HL-60/S4 (cell line): ENCODE data around the gene KRT73.

Experiments used
- in situ Hi-C: fragments of 300-500 bp; cut with MboI; formaldehyde crosslinking; loops from 2 replicates; pipeline ENCODE4 v1.14.3; 2022; ENCODE audit warnings: low sequenced_read_pairs

KRT73 gene

DNA sequence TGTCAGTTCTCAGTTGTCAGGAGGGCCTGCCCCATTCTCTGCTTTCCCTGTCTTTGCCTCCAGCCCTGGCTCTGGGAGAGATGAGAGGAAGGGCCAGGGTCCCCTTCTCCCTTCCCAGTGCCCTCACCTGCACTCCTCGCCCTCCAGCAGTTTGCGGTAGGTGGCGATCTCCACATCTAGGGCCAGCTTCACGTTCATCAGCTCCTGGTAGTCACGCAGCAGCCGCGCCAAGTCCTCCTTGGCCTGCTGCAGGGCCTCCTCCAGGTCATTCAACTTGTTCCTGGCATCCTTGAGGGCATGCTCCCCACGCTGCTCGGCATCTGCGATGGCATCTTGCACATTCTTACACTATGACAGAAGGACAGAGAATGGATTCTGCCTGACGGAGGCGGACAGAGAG lies 28.3 kb upstream of the KRT73 start:
- in situ Hi-C loops: no loop called here

DNA sequence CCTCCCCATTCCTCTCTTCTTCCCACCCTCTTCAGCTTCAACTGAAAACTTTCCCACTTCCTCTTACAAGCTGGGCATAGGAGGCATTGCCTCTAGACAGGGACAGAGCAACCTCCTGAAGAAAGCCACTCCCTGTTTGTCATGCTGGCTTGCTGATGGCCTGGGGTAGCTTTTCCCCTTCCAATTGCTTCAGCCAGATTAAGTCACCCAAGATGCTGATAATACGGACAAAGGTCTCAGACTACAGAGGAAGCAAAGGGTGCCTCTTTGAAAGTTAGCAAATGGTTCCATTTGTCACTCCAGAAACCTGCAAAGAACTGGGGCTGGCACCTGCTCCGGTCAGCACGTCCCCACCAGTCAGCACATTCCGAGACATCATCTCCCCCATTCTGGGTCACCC lies 27.6 kb upstream of the KRT73 start:
- in situ Hi-C loops: no loop called here

DNA sequence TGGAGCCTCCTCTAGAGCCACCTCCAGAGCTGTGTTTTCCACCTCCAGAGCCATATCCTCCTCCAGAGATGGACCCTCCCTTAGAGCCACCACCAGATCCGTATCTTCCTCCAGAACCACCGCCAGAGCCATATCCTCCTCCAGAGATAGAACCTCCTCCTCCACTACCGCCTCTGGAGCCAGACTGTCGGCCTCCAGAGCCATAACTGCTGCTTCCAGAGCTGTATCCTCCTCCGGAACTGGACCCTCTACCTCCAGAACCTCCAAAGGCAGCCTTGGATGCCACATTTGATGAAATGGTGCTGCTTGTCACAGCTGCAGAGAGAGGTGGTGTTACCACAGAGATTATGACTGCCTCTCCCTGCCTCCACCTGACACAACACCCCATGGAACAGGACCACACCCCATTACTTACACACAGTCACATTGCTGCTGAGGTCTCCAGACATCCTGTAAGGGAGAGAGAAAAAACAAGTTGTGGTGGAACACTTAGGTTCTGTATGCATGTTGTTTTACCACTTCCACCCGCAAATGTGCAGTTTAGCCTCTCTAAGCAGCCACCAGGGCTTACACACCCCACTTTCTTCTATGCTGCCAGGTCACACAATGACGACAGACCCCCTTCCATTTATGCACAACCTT lies 26.9 kb upstream of the KRT73 start:
- in situ Hi-C loops: no loop called here

DNA sequence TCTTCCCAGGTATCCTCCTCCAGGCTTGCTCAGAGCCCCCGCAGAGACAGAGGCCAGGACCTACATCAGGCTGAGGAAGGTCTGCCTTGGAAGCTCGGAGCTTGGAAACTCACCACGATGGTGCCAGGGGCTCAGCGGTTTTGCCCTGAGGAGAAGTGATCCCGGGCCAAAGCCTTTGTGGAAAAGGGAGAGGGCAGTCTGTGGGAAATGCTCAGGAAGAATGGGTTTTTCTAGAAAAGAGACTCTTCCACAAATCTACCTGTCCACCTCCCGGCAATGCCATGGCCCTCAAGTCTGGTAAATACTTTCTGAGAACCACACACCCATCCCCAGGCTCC lies 25.7 kb upstream of the KRT73 start:
- in situ Hi-C loops: no loop called here

DNA sequence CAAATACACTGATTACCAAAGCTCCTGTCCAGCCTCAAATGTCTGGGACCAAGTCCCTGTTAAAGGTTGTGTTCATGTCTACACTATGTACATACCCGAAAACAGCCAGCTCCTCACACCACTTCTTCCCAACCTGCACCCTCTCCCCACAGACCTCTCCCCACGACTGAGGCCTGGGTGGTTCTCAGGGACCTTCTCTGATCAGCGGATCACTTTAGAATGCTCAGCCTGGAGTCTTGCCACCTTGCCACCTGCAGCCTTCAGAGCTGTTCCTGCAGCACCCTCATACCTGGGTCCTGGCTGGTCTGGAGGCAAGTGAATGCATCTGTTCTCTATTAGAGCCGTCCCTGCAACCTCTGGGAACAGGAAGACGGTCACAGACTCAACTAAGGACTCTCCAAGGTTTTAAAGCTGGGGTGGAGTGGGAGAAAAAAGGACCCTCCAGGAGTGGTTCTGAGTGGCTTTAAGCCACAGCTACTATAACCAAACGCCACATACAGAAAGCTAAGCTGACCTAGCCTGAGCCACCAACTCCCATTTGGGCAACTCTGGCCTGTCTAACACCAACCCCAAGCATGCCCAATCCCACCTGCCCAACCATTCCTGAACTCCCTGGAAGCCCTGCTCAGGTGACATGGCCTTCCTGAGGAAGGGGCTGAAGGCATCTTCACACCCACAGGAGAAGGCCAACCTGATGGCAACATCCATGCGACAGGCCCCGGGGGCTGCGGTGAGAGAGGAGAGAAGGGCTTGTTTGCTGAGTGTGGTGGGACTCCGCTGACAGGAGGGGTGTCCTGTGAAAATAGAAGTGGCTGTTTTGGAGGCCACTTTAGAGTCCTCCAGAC lies 25.1 kb upstream of the KRT73 start:
- in situ Hi-C loops: no loop called here

DNA sequence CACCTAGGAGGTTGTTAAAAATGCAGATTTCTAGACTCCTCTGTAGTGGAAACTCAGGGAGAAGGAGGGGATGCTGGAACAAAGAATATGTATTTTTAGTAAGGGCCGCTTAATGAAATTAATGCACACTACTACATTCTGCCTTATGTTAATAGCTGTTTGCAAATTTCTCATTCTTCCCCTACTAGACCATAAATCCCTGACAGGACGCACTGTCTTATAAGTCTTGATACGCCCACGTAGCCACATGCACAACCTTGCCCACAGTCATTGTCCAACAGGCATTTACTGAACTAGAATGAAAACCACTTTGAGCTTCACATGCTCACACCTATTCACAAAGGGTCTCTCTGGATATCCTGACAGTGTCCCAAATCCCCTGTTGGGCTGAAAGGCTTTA lies 23.1 kb upstream of the KRT73 start:
- in situ Hi-C loops: no loop called here

DNA sequence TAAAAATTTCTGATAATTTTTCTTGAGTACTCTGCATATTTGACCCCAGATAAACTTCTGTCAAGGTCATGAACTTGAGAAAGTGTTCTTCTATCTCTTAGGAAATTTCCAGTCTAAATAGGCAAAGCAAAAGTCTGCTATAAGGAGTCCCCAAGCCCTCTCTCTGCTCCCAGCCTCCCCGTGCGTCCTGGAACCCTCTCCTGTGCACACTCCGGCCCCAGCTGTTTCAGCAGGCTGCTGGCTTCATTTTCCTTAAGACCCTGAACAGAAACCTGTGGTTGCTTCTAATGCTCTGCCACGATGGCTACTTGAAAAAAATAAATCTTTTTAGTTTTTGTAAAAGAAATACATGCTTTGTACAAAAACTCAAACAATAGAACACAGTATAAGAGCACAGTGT lies 18.9 kb upstream of the KRT73 start:
- in situ Hi-C loops: no loop called here

DNA sequence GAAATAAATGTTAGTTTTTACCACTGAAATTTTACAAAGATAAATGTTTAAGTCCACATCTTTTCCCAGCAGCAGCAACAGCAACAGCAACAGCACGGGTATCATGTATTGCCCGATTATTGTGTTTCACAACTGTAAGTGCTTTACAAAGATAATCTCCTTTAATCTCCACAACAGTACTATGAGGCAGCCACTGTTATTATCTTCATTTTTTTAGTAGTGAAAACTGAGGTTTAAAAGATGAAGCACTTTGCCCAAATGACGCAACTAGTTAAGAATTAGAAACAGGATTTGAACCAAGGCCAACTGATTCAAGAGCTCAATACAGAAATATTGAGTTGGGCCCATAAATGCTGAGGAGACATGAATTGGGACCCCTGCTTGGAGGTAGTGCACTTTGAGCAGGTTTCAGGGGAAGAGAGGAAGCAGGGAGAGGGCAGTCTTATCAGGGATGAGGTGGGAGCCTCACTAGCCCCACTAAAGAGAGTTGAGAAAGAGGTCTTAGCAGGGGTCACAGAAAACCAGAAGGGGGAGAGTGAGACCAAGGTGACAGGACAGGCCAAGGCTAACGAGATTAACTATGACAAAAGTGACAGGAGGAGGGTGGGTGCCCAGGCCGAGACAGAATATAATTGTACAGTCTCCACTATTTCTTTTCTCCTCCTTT lies 18.4 kb upstream of the KRT73 start:
- in situ Hi-C loops: no loop called here

DNA sequence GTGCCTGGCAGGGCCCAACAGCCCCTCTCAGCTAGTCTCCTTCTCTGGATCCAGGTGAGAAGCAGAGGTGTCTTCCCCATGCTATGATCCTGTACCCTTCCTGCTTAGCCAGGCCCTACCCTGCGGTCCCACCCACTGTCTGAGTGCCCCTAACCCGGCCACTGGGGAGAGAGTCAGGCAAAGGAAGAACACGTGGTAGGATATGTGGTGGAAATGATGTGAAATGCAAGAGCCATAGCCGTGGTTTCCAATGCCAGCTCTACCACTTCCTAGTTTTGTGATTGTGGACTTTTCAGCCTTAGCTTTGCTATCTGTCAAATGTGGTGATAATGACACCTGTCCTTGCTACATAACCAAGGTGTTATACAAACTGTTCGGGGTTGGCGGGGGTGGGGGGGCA lies 17.8 kb upstream of the KRT73 start:
- in situ Hi-C loops: no loop called here

DNA sequence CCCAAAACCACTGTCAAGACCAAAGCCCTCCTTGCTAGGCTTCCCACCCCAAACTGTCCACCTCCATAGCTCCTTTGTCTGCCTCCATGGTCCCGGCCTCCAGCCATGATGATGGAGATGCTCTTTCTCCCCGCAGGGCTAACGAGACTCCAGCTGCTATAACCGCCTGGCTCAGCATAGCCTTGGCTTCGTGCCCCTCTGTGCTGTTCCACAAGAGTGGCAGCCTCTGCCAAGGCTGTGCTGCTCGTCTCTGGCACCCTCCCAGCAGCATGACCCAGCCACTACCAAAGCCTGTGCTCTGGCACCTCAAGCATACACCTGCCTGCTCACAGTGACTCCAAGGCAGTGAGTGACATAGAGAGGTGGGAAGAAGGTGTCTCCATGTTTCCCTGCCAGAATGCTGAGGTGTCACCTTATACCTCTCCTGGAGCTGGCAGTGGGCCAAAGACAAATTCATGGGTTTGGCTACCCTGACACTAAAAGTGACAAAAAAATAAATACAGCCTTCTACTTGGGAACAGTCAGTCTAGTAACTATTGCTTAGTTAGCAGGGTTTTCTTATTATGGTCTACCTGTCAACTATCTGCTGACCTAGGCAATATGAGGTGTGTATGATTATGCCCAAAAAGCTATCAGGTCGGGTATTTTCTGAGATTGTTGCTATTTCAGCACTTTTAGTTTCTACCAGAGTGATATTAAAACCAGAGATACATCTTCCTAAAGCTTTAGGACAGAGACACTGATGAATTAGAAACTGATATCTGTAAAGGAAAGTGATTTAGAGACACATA lies 16.1 kb upstream of the KRT73 start:
- in situ Hi-C loops: no loop called here

DNA sequence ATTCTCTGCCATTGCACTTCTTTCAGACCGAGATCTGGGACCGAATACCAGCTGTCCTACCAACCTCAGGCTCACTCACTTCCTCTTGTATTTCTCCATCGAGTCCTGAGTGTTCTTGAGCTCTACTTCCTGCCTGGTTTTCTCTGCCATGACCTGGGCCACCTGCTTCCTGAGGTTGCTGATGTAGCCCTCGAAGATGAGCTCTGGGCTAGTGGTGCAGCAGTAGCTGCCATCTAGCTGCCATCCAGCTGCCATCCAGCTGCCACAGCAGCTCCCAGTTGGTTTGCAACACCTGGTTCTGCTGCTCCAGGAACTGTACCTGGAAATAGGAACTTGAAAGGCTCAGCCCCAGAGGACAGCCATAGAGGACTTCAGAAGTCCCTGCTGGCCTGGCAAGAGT lies 15.0 kb upstream of the KRT73 start:
- in situ Hi-C loops: no loop called here

DNA sequence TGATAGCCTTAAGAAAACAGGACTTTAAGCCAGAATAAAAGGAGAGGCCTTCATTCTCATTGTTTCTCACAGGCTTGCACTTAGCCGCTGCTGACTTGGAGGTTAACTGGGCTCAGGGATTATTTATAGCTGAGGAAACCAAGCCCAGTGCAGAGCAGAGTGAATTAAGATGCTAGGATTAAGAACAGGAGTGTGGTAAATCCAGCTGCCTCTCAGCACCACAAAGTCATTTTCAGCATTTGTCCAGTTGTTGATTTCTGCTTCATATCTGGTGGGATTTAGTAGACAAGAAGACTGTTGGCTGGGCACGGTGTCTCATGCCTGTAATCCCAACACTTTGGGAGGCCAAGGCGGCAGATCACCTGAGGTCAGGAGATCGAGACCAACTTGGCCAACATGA lies 14.3 kb upstream of the KRT73 start:
- in situ Hi-C loops: no loop called here

DNA sequence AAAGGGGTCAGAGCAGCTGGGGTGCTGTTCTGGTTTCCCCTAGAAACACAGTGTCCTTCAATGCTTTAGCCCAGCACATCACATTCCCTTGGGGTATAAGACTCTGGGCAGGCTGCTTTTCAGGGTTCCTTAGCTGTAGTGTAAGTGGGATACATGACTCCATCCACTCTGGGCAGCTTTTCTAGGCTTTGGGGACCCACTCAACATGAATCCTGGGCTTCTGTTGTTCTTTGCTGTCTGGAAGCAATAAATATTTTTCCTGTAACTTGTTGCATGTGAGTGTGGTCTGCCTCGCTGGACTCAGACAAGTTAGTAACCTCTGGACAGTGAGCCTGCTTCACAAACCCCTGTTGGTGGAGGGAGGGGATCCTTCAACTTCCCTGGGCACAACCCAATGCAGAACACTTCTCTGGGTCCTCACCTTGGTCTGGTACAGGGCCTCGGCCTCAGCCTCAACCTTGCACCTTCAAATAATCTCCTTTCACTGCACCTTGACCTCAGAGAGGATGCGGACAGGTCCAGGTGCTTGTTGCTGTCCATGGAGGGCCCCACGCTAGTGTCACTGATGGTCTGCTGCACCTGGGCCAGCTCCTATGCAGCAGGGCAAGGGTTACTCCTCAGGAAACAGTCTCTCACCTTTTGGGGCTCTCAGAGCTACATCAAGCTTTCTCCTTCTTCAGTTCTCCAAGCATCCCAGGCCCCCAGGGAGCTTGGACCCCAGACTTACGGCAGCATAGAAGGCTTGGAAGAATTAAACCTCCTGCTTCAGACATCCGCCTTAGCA lies 13.5 kb upstream of the KRT73 start:
- in situ Hi-C loops: no loop called here

DNA sequence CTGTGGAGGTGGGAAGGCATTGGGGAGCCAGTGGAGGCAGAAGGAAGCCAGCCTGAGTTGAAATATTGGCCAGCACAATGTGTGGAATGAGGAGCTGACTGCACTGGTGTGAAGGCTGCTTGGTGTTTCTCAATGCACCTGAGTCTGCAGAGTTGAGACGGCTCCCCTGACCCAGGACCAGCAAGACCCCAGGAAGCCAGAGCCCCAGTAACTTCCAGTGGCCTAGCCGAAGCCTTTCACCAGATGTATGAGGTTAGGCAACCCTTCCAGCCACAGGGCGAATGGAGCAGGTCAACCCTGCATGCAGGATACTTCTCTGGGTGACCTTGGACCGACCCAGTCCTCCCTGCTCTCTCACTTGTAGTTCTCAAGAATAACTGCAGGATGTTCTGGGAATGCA lies 12.9 kb upstream of the KRT73 start:
- in situ Hi-C loops: no loop called here

DNA sequence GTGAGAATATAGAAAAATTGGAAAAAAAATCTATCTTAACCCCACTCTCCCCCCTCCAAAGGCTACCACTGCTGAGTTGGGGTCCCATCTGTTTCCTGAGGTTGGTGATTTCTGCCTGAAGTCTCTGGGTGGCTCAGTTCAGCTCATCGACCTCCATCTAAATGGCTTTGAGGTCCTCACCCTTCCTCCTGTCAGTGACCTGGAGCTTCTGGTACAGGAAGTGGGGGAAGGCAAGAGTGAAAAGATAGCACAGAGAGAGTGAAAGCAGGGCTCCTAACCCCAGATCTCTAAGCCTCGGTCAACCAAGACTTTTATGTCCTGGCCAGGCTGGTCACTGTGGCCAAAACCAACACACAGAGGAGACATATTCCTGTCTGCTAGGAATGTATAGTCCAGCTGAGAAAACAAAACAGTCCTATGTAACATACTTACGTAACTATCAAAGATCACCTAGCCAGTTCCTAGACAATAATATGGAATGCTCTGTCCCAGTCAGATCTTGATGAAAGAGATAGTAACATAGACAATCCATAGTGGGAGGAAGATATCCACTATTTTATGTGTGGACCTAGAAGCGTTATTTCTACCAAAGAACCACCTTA lies 12.3 kb upstream of the KRT73 start:
- in situ Hi-C loops: no loop called here

DNA sequence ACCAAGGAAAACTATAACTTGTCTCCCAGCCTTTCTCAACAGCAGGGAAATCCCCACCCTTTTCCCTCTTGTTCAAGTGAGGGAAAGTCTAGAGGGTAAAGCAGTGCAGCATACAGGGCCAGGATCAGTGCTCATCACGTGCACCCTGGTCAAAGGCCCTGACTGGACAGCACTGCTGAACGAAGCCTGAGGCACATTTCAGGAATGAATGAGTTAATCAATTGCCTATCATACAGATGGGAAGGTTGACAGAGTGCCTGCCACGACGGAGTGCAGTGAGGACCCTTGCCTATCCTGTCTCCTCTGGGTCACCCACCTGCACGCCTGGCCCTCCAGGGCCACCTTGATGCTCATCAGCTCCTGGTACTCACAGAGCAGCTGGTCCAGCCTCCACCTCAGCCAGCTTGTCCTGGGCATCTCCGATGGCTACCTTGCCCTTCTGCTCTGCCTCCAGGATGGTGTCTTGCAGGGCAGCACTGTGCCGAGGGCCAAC lies 11.7 kb upstream of the KRT73 start:
- in situ Hi-C loops: no loop called here

DNA sequence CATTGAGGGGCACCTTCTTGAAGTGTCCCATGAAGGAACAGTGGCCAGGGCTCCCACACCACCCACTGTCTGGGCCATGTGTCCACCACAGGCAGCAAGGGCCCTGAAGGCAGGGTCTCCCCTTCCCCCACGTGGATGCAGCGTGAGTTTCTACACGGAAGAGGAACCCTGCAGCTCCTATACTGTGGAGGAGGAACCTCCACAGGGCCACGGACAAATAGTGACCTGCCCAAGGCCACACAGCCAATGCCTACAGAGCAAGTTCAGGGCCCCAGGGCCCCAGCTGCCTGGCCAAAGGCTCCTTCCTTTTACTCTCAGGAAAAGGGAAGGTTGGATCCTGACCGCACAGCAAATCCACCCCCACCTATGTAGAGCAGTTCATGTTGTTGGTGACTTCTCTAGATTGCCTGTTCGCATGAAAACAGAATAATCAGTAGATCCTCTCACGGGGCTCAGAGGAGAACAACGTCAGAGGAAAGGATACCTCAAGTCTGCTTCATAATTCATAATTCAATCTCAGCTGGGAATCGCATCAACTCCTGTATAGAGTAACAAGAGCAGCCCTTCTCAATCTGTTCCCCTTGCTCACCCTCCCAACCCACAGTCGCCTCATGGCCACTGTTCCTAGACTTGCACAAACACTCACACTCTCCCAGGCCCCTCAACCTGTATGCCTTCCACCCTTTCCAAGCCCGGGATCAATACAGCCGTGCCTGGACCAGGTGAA lies 11.1 kb upstream of the KRT73 start:
- in situ Hi-C loops: no loop called here

DNA sequence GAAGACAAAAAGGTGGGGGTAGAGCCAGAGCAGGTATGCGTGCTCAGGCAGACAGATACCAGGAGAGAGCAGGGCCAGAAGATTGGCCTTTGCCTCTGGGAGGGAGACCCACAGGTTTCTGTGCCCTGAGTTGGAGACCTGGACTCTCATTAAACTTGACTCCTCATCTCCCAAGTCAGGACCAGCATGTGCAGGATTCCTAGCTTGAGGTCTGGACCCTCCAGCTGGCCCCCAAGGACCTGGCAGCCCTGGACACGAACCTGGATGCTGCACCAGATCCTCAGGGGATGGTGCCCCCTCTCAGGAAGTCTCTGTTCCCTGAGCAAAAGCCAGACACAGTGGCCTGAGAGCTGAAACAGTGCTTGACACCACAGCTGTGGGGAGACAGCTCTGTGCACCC lies 10.5 kb upstream of the KRT73 start:
- in situ Hi-C loops: no loop called here

DNA sequence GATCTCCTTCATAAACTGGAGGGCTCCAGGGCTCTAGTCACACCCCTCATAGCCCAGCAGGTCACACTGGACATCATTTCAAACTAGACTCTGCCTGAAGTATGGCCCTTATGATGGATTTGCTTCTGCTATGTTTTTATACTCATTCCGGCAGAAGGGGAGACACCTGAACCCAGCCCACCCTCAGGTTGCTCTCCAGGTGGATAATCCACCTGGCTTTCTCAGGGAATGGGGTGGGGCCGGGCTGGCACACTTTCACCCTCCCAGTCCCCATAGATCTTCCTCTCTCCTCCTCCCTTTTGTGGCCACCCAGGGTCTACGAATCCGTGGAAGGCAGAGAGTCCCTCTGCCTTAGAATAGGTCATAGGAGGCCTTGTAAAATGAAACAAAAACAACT lies 9.8 kb upstream of the KRT73 start:
- in situ Hi-C loops: no loop called here
